OCI-LY1 (cell line): ENCODE results near the gene C1orf159.

Source experiments
- H2AFZ ChIP-seq: fragments of 200-600 bp; sonication (generic), shearing (Covaris generic); 2 replicates; pipeline ENCODE4 v1.6.0; 2014; ENCODE audit warnings: antibody characterized with exemption, mild to moderate bottlenecking, low read length
- H3F3A ChIP-seq: fragments of 200-600 bp; sonication (generic), shearing (Covaris generic); 2 replicates; pipeline ENCODE4 v1.6.0; 2014; ENCODE audit warnings: mild to moderate bottlenecking, antibody characterized with exemption, low read length, moderate library complexity; ENCODE audit not compliant: insufficient read depth
- H3K27ac ChIP-seq: fragments of 200-600 bp; sonication (generic); 2 replicates; pipeline ENCODE4 v1.5.1; 2014; ENCODE audit warnings: low read length, mixed run types, mild to moderate bottlenecking, low read depth; ENCODE audit not compliant: poor library complexity, severe bottlenecking
- H3K27me3 ChIP-seq: fragments of 200-600 bp; sonication (generic); 2 replicates; pipeline ENCODE4 v1.6.0; 2014; ENCODE audit warnings: antibody characterized with exemption, mild to moderate bottlenecking, low read length, moderate library complexity; ENCODE audit not compliant: insufficient read depth
- H3K36me3 ChIP-seq: fragments of 200-600 bp; sonication (generic); 2 replicates; pipeline ENCODE4 v1.6.1; 2014; ENCODE audit warnings: mild to moderate bottlenecking, antibody characterized with exemption, low read length, moderate library complexity, mixed read lengths; ENCODE audit not compliant: insufficient read depth
- H3K4me1 ChIP-seq: fragments of 200-600 bp; sonication (generic); 2 replicates; pipeline ENCODE4 v1.5.1; 2014; ENCODE audit warnings: mild to moderate bottlenecking, low read length, moderate library complexity; ENCODE audit not compliant: insufficient read depth, severe bottlenecking
- H3K4me2 ChIP-seq: fragments of 200-600 bp; sonication (generic), shearing (Covaris generic); 2 replicates; pipeline ENCODE4 v1.6.1; 2014; ENCODE audit warnings: low read length
- H3K4me3 ChIP-seq: fragments of 200-600 bp; sonication (generic); 2 replicates; pipeline ENCODE4 v1.5.1; 2014; ENCODE audit warnings: low read length, low read depth, mild to moderate bottlenecking, mixed read lengths; ENCODE audit not compliant: poor library complexity, severe bottlenecking
- H3K79me2 ChIP-seq: fragments of 200-600 bp; shearing (Covaris generic); 2 replicates; pipeline ENCODE4 v1.6.1; 2016; ENCODE audit warnings: mixed run types, low read length, mixed read lengths; ENCODE audit not compliant: insufficient read depth
- H3K9ac ChIP-seq: fragments of 200-600 bp; sonication (generic), shearing (Covaris generic); 2 replicates; pipeline ENCODE4 v1.6.1; 2014; ENCODE audit warnings: mild to moderate bottlenecking, low read length, mixed read lengths
- H3K9me2 ChIP-seq: fragments of 200-600 bp; sonication (generic), shearing (Covaris generic); 2 replicates; pipeline ENCODE4 v1.6.1; 2014; ENCODE audit warnings: low read depth, mild to moderate bottlenecking, low read length, mixed read lengths
- H3K9me3 ChIP-seq: fragments of 200-600 bp; shearing (Covaris generic); 2 replicates; pipeline ENCODE4 v1.6.1; 2014; ENCODE audit warnings: low read length, mixed read lengths
- H4K20me1 ChIP-seq: fragments of 200-600 bp; sonication (generic), shearing (Covaris generic); 2 replicates; pipeline ENCODE4 v1.6.0; 2016; ENCODE audit warnings: mild to moderate bottlenecking, low read length; ENCODE audit not compliant: insufficient read depth
- CTCF ChIP-seq: fragments of 200-600 bp; sonication (generic), shearing (Covaris generic); IDR thresholded peaks from 2 replicates; pipeline ENCODE4 v1.5.1; 2017; ENCODE audit warnings: mild to moderate bottlenecking, antibody characterized with exemption, low read length, moderate library complexity, mixed read lengths
- EZH2 ChIP-seq: fragments of 200-600 bp; sonication (generic), shearing (Covaris generic); IDR thresholded peaks from 2 replicates; pipeline ENCODE4 v1.8.0; 2017; ENCODE audit warnings: borderline replicate concordance, mixed run types, mild to moderate bottlenecking, antibody characterized with exemption, low read length, moderate library complexity, mixed read lengths

C1orf159 gene

GRCh38 chr1:1111516-1112236 is 4.2 kb downstream of the C1orf159 start:
- H3K36me3 ChIP-seq: peaks cover 21% of the 10 kb centered on the region
- no peaks in the 10 kb centered on the region for H3K27me3 ChIP-seq
- TF ChIP-seq EZH2 (no peak), CTCF (no peak)
- H3K79me2 ChIP-seq: no peaks in the 10 kb centered on the region
- H3K4me1 ChIP-seq: peaks cover 9% of the 10 kb centered on the region
- no peak overlapping the region for H3K27ac ChIP-seq
- no peaks in the 10 kb centered on the region for H3F3A ChIP-seq
- 0 out of 2 replicates have a peak, but pooled peaks cover 4% of the 10 kb centered on the region for H3K9me3 ChIP-seq
- no peak overlapping the region for H3K4me2 ChIP-seq
- no peaks in the 10 kb centered on the region for H3K9me2 ChIP-seq
- no peak overlapping the region for H3K4me3 ChIP-seq
- no peak overlapping the region for H2AFZ ChIP-seq
- no peaks in the 10 kb centered on the region for H4K20me1 ChIP-seq
- H3K9ac ChIP-seq: no peak overlapping the region

GRCh38 chr1:1110561-1110971 is 5.3 kb downstream of the C1orf159 start:
- H3K9me3 ChIP-seq: 0 out of 2 replicates have a peak, but pooled peaks cover 4% of the 10 kb centered on the region
- no peaks in the 10 kb centered on the region for H3K9me2 ChIP-seq
- H3F3A ChIP-seq: no peaks in the 10 kb centered on the region
- H3K79me2 ChIP-seq: no peaks in the 10 kb centered on the region
- peaks cover 21% of the 10 kb centered on the region for H3K36me3 ChIP-seq
- peaks cover 6% of the 10 kb centered on the region for H3K4me1 ChIP-seq
- H2AFZ ChIP-seq: no peak overlapping the region
- no peak overlapping the region for H3K4me3 ChIP-seq
- H3K9ac ChIP-seq: no peak overlapping the region
- no peaks in the 10 kb centered on the region for H3K27me3 ChIP-seq
- TF ChIP-seq EZH2: no peak
- no peak overlapping the region for H3K4me2 ChIP-seq
- H4K20me1 ChIP-seq: no peaks in the 10 kb centered on the region
- H3K27ac ChIP-seq: no peak overlapping the region

GRCh38 chr1:1109743-1110142 is 6.1 kb downstream of the C1orf159 start:
- Histone ChIP-seq H3K27me3 (no peaks in the 10 kb centered on the region), H3F3A (no peaks in the 10 kb centered on the region), H3K9me2 (no peaks in the 10 kb centered on the region), H3K27ac (no peak overlapping the region), H2AFZ (no peak overlapping the region), H3K4me3 (no peak overlapping the region), H4K20me1 (no peaks in the 10 kb centered on the region), H3K36me3 (peaks cover 21% of the 10 kb centered on the region), H3K4me2 (no peak overlapping the region), H3K9ac (no peak overlapping the region), H3K9me3 (0 out of 2 replicates have a peak, but pooled peaks cover 4% of the 10 kb centered on the region), H3K79me2 (no peaks in the 10 kb centered on the region), H3K4me1 (peaks cover under 1% of the 10 kb centered on the region)
- TF ChIP-seq CTCF (no peak), EZH2 (no peak)
